A549 treated with DMSO at 1 μM for 4 hours (cell line): ENCODE results near the gene MAP3K14. TPM values are rescaled to one million over a fixed set of nuclear protein-coding genes. Genes with fewer than 3 reads are reported as not detected.

Experiments
- total RNA-seq: library from RNA; stranded (reverse); fragments of 200-300 nt; extraction: Qiagen RNA extraction; gene quantifications from 5 replicates; pipeline ENCODE4 v1.2.3, GENCODE V29; 2022; ENCODE audit warnings: low read depth

Gene MAP3K14
- 59.1 to 90.6 TPM (median 67.3 TPM) in 5 replicates for total RNA-seq

DNA sequence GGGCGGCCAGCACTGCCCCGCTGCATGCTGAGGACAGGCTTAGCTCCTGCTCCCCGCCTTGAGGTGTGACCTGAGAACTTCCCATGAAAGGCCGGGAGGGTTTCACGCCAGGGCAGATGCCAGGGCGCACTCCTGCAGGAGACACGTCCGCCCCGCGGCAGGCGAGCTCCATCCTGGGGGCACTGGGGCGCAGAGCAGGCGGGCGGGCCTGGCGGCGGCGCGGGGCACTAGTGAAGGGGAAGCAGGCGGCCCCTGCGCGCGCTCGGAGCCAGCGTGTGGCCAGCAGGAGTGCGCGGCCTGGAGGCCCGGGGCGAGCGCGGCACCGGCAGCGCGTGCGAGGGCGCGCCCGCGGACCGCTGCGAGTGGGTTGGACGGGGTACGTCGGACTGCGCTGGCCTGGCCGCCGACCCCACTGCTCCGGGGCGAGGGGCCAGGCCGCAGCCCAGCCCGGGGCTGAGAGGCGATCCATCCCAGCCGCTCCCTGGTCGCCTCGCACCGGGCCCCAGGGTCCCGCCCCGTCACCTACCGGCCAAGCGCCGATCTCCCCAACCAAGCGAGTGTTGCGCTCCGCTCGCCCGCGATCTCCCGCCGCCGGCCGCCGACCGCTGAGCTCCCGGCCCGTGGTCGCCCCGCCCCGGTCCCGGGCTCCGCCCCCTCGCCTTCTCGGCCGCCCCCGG is at the start of gene MAP3K14:
Gene MAP3K14, minus strand, starts transcription at position 587 of the 677 bp plus-strand sequence. CDS start 26,275 bp downstream, outside the sequence.

DNA sequence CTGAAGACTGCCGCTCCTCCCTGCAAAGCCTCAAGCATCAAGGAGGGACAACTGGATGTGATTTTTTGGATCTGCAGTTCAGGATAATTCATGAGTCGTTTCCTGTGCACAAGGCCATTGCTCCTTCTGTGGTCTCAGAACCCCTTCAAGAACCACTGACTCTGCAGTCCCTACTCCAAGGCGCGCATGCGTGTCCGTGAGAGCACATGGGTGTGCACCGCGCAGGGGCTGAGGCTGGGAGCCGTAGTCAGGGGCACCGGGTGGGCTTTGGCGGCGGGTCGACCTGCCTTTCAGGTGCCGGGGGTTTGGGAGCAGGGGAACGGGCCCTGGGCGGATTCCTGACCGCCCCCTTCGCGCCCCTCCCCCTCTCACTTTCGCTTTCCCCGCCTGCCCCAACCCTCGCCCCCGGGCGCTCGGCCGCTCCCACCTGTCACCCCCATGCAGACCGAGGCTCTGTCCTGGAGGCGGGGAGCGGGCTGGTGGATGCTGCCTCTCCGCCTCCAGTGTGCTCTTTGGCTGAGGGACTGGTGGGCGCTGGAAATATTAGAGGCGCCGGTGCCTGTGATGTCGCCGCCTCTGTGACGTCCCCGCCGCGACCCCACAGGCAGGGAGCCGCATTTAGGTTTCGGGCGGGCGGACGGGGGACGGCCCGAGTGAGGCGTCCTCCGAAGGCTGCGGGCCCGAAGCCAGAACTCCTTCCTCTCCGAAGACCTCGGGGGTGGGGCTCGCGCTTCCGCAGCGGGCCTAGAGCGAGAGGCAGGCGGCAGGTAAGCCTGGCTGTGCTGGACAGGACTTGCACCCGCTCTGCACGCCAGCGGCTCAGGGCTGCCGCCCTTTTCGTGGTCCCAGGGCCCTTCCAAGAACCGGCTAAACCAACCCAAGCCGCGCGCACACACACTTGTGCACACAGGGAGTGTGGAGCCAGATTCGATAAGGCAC is 55.0 kb downstream of the MAP3K14 start, which contains the start of gene SPATA32:
Gene SPATA32, minus strand, starts transcription at position 518 of the 939 bp plus-strand sequence. Its CDS starts 78 bp downstream, at position 440.

DNA sequence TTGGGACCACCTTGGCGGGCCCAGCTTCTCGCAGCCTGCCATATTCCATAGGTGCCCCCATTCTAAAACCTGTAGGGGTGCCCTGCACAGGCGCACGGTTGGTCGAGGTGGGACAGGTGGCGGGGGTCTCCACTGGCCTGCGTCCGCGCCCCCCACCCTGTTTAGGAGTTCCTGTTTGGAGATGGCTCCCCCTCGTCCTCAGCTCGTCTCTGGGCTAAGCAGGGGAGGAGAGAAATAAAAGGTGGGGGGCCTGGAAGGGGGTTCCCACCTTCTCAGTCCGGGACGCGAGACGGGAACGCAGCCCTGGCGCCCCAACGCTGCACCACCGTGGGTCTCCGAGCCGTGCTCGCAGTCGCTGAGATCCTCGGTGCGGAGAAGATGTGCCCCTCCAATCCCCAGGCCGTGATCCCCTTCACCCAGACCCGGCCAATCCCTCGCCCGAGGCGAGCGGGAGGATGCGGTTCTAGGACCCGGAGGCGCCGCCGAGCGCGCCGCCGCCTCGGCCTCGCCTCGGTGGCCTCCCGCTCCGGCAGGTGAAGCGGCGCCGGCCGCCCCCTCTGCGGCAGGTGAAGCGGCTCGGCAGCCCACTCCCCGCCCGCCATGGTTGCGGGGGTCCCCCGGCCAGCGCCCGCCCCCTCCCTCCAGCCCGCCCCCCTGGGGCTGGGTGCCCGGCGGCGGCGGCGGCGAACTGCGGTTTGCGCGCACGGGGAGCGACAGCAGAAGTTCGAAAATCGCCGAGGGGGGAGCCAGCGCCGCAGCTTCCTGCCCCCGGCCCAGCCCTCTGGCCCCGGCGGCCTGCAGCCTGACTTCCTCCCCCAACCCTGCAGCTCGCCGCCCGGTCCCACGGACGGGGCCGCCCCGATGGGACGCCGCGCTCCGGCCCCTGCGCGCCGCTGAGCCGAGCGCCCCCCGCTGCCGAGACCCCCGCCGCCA is 95.5 kb downstream of the MAP3K14 start, which contains the start of gene FMNL1:
Gene FMNL1, plus strand, starts transcription at position 805 of the 933 bp plus-strand sequence. CDS start 240 bp downstream, outside the sequence.

Other genes starting within 250 kb of the MAP3K14 start
- 177 to 204 TPM (median 194 TPM) in 5 replicates for gene PLCD3, start 184.5 kb downstream of the MAP3K14 start, total RNA-seq
- gene ACBD4, start 181.3 kb downstream of the MAP3K14 start, total RNA-seq, result 5.0 to 8.9 TPM (median 7.8 TPM) in 5 replicates
- gene HEXIM1, start 168.5 kb downstream of the MAP3K14 start, total RNA-seq, result 48.8 to 56.1 TPM (median 51.9 TPM) in 5 replicates
- 12.6 to 18.6 TPM (median 18.0 TPM) in 5 replicates for gene HEXIM2, start 155.1 kb downstream of the MAP3K14 start, total RNA-seq
- gene FMNL1, start 95.1 kb downstream of the MAP3K14 start, total RNA-seq, result 31.1 to 48.3 TPM (median 44.1 TPM) in 5 replicates
- gene SPATA32, start 54.9 kb downstream of the MAP3K14 start, total RNA-seq, result 0.11 to 0.25 TPM (median 0.22 TPM) in 5 replicates
- 10.1 to 16.0 TPM (median 15.5 TPM) in 5 replicates for gene ARHGAP27, start 115.8 kb upstream of the MAP3K14 start, total RNA-seq
- 23.5 to 30.6 TPM (median 27.8 TPM) in 5 replicates for gene PLEKHM1, start 173.7 kb upstream of the MAP3K14 start, total RNA-seq